PC-3 (cell line): ENCODE results near the gene BBS2.

Experiments used
- CTCF ChIP-seq: fragments of 300-600 bp; sonication (generic); conservative IDR thresholded peaks from 2 replicates; pipeline ENCODE4 v1.5.1; 2017; ENCODE audit warnings: antibody characterized with exemption, low read depth, mild to moderate bottlenecking, low read length
- EZH2 ChIP-seq: fragments of 300-600 bp; sonication (generic); IDR thresholded peaks from one replicate; pipeline ENCODE4 v1.6.1; 2017; ENCODE audit warnings: antibody characterized with exemption, mild to moderate bottlenecking, low read length; ENCODE audit not compliant: unreplicated experiment
- EZH2phosphoT487 ChIP-seq: fragments of 300-600 bp; sonication (generic); IDR thresholded peaks from 2 replicates; pipeline ENCODE4 v1.6.1; 2018; ENCODE audit warnings: mild to moderate bottlenecking, antibody characterized with exemption, low read length, borderline replicate concordance

GRCh38 chr16:56466344-56466743 is 53.5 kb downstream of the BBS2 start:
- no peak for TF ChIP-seq CTCF
- no peak for TF ChIP-seq EZH2phosphoT487
- no peak for TF ChIP-seq EZH2
